Stimulated activated CD4-positive, alpha-beta T cell treated with anti-CD3 and anti-CD28 coated beads, TNF-alpha, amount 100 ng/mL, for 4 hours (primary cell): ENCODE measurements around the gene VPS29.
"Not testable (repeated sequence)": the region's sequence is repeated elsewhere in the genome, so short reads cannot be mapped to it uniquely, and the experiment has no call there.

Experiments used
- DNase-seq, 3 experiments: peaks; one replicate each; pipeline ENCODE4 v3.0.0-alpha.2; 2020; ENCODE audit warnings: low read depth in 3 of 3

VPS29 gene

DNA sequence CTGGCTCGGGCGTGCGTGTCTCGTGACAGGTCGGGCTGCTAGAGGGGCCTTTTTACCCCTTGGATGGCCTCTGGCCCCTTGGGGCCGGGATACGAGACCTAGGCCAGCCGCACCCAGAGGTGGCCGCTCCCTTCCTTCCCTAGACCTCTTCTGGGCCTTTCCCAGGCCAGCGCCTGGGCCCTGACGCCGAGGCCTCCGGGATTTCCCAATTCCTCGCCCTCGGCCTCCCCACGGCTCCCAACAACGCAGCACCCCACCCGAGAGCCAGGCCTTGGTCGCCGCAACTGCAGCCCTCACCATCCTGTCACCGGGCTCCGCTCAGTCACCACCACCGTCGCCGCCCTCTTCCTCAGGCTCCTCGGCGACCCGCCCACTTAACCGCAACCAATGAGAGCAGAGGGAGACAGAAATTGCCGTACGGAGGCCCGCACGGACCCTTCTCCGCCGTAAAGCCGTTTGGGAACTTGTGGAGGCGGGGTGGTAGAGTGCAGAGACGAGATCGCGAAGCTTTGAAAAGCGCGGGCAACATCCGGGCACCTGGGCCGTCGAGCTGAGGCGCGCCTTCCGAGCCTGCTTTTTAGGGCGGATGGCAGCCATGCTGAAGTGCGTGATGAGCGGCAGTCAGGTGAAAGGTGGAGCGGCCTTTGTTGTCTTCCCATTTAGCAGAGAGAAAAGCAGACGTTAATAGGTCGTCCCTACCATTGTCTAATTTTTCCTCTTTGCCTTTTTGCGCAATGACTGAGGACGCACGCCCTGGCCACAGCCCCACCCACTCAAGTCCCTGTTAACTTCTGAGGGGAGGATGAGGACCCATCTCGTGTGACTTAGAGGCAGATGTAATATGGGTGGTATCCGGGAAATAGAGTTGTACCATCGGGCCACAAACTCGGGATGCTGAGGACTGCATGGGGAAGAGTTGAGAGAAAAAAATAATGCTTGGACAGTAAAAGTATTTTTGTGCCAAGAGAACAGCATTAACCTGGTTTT lies at the start of gene VPS29, which contains the start of gene RAD9B:
Gene VPS29, minus strand, starts transcription at position 360 of the 987 bp plus-strand sequence. Its CDS starts 60 bp downstream, at position 300.
Gene RAD9B, plus strand, starts transcription at position 580 of the 987 bp plus-strand sequence. Its CDS starts 7 bp downstream, at position 587.
- DNase-seq = peak; percentile 92 to 97 (median 96)

DNA sequence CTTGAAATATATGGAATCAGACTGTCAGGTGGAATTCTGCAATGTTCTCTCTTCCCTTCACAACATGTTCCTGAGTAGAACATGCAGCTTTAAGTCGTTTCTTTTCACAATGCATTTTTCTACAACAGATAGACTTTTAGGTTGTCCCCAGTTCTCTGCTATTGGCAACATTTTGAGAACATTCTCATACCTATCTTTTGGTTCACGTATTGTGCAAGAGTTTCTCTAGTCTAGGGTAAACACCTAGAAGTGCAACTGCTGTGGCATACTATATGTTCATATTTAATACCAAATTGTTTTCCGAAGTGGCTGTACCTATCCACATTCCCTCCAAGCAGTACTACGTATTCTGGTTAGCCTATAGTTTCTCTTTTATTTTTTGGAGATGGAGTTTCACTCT lies 49.1 kb upstream of the VPS29 start:
- no peak for DNase-seq

DNA sequence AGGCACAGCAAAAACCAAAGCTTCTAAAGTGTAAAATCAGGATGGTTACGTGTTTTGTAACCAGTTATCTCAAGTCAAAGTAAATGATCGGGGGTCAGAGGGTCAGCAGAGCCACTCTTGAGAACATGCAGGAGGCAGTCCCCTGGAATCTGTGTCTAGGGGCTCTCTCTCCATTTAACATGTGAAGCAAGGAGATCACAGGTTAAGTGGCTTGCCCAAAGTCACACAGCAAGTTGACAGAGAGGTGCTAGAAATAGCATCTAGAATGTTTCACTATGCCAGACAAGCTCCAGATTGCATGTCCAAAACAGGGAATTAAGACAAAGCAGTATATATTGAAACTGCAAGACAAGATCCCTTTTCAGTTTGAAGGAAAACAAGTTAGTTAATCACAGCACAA lies 47.8 kb upstream of the VPS29 start:
- no peak for DNase-seq

DNA sequence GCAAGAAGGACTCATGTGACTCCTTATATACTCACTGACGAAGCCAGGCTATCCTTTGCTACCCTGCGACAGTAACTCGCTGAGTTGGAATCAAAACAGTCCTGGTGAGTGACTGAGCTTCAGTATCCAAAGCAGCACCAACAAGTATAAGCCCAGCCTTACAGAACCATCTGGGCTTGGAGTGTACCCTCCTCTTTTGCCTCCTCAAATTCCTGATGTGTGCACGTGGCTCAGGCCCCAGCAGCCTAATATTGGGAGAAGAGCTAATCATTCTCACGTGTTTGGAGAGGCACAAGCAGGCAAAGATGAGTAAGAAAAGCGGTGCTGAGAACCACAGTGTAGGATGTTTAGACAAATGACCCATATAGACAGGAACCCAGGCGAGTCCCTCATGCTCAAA lies 46.8 kb upstream of the VPS29 start:
- no peak for DNase-seq

DNA sequence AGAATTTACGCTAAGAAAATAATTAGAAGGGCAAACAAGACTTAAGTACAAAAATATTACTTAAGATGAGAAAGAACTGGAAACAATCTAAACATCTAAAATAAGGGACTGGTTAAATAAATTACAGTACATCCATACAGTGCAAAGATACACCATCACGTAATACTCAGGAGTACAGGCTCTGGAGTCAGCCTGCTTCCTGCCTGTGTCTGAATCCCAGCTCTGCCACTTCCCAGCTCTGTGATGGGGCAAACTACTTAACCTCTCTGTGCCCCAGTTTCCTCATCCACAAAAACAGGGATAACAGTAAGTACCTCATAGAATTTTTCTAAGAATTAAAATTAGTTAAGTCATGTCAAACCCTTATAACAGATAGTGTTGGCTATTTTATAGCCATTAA lies 45.2 kb upstream of the VPS29 start:
- no peak for DNase-seq

DNA sequence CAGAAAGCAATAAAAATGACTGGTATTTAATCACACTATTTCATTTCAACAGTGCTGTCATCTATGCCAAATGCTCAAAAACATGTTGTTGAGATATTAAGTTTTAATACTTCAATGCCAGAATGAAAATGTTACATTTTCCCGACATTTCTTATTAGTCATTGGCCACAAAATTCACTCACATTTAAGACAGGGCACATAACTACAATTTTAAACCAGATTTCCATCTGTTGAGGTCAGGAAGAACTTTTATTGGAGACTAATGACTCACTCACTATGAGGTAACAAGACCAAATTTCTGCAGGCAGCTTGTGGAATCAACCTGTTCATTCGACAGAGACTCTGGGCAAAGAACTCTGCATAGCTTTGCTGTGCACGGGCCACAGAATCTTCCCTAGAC lies 44.4 kb upstream of the VPS29 start:
- no peak for DNase-seq

DNA sequence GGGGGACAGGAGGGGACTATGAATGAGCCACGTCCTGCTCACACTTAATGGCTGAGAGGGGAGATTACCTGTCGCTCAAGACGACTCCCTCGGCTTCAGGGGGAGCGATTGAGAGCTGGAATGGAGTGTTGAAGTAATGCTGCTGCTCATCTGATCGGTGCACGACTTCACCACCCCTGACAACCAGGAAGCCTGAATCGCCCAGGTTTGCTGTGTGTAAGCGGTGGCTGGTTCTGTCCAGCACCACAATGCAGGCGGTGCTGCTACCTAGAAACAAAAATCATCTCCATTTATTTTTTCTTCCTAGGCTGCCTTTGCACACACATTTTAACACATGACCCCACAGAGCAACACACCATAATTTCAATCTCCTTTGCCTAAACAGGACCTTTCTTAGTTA lies 43.9 kb upstream of the VPS29 start:
- DNase-seq = no peak

DNA sequence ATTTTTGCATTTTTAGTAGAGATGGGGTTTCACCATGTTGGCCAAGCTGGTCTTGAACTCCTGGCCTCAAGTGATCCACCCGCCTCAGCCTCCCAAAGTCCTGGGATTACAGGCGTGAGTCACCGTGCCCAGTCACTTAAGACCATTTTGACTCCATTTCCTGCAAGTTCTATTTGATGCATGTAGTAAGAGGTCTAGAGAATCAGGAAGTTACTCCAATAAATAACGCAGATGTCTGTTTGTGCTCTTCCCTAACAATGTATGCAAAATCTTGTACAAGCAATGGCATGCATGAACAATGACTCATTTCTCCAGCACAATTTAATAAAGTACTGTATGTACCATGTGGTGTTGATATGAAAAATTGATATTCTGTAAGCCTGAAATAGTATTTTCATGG lies 43.3 kb upstream of the VPS29 start:
- not testable (repeated sequence) for DNase-seq

DNA sequence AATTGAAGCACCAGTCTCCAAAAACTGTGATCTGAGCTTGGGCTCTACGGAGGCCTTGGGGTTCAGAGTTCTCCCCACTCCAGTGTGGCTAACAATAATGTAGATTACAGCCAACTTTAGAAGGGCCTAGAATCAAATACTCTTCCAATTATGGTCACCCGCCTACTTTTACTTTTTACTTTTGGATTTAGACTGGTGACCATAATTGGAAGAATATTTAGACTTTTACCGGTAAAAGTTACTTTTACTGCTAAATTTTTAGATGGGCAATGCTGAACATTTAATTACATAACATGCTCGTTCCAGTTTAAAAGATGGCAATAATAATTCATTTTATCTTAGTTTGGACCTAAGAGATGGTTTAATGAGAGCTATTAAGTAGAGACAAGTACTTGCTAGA lies 42.1 kb upstream of the VPS29 start:
- DNase-seq = no peak

DNA sequence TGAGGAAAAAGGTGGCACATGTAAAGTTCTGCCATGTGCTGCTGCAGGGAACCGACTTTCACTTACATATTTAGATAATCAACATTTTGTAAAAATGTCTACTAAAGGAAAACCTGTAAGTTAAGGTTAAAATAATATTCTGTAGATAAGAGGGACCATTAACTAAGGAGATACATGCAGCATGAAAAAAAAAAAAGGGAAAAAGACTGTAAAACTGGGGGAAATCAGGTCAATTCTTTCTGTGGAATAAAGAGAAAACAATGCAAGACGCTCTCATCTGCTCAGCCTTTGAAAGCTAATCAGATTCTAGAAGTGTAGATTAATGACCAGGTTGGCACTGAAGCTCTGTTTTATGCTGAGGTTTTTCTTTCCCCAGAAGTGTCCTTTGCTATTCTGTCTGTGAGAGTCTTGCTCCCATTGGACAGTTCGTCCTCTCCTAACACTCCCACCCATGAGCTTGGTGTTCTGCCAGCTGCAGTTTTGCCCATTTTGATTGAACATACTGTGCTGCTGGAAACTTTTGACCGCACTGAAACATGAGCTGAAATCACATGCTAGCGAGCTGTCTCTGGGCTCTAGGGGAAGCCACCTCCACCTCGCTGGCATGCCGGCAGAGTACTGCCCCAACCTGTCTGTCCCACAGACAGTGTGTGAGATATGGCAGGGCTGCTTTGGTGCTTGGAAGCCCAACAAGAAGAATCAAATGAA lies 41.5 kb upstream of the VPS29 start:
- DNase-seq = no peak

DNA sequence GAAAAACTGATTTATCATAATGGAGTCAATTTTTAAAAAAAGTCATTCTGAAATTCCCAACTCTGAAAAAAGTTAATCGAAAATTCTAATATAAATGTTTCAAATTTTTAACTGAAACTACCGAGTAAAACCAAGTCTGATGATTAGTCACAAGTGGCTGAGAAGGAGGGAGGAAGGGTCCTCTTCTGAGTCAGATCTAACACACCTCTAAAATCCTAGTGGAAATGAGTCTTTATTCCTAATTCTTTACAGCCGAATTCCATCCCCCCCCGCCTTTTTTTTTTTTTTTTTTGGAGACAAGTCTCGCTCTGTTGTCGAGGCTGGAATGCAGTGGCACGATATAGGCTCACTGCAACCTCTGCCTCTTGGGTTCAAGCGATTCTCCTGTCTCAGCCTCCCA lies 38.1 kb upstream of the VPS29 start:
- no peak for DNase-seq

DNA sequence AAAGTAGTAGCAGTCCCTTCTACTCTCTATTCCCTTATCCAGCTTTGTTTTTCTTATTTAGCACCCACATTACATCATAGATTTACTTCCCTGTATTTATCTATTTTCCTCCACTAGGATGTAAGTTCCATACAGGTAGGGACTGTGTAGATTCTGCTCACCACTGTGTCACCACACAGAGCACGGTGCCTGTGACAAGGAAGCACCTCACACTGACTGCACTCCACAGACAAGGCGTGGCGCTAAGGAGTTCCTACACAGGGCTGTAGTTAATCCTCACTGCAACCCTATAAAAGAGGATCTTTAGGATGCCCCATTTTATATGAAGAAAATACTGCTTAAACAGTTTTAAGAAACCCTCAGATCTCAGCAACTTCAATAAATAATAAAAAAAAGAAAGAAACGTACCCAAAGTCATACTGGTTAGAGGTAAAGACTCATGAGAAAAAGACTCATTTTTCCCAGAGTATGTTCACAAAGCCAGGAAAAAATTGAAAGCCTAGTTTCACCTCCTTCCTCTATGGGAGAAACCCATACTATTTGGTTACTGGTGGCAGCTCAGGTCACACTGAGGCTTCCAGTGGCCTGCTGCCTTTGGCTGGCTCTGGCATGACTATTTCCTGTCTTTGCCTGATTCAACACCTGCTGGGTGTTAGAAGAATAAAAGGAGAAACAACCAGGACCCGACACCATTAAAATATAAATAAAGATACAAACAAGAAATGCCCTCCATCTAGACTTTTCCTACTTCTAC lies 37.1 kb upstream of the VPS29 start:
- no peak for DNase-seq

DNA sequence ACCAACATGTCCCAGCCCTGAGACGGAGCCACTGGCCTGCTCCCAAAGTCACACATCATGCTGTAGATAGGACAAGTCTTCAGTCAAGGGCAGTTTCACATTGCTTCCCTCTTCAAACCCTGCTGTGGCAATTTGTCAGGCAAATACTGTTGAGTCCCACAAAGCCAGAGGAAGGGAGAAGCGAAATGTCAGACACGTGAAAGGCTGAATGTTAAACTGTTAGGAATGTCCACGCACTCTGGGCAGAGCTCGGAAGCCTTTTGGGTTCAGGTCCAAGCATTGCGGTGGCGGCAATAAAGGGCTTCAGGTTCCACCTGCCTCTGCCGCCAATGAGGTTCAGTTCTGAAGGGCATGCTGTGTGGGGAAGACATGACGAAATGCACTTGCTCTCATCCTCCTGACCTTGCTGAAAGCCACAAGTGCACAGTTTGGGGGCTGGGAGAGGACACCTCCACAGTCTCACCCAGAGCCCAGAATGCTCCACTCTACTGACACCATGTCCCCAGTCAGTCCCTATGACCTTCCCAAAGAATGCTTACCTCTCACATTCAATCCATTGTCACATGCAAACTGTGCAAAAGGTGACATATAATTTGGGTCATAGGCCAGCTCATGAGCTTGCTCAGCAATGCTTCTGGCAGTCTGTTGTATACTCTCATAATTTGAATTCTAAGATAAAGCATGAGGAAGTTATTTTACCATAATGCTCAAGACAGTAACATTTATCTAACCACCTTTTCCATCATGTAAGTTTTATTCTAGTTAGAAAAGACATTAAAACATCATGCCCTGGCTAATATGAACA lies 35.9 kb upstream of the VPS29 start:
- no peak for DNase-seq

DNA sequence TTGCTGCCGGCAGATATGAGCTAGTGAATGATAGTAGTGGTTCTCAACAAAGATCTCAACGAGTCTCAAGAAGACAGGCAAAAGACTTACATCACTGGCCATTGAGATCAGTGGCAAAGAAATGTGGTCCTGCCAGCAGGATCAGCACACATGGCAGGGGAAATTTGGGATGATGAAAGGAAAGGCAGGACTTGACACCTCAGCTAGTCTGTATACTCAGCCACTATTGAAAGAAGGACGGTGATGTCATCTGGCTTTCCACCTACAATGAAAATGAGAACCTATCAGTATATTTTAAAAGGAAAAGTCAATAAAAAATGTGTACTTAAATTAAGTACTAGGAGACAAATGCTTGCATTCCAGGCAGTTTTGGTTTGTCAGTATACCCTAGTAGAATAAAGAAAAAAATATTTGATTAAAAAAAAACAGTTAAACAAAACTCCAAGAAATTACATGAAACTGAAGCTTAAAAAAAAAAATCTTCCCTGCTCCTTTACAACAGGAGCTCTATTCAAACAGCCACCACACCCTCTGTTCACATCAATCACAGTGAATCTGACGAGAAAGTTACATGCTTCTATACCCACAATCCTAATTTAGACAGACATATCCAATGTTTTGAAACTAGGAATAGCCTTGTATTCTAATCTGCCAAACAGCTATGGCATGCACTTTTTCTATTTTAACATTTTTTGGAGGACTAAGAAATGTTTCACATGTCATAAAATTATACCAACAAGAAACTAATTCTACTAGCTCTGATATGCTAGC lies 35.1 kb upstream of the VPS29 start:
- no peak for DNase-seq

DNA sequence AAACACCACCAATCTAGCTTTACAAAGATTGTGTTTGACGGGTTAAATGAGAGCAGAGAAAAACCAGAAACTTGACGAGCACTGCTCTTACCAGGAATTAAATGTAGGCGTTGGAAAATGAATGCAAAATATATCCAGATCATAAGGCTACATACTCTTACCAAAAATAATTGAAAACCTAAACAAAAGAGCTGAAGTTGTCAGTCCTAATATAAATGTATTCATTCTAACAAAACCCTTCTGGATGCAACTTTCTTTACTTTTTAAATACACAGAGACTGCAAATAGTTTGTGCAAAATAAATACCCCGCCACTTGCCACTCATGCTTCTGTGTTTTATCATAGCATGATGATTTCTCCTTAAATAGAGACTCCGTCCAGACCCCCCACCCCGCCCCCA lies 32.9 kb upstream of the VPS29 start:
- DNase-seq = no peak

DNA sequence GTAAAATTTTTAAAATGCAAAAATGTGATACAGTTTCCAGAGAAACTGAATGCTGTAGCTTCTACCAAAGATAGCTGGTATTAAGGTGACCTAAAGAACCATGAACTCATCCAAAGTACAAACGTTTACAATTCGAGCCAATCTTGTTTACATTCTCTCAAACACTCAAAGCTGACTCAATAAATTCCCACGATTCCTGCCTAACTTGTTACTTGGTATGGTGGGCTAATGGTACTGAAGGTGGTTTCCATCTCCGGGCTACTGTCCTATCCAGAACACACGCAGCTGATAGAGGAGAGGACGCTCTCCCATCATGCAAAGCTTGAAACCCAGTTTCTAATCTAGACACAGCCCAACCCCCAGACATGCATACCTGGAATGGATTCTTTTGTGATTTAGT lies 31.7 kb upstream of the VPS29 start:
- DNase-seq = no peak

DNA sequence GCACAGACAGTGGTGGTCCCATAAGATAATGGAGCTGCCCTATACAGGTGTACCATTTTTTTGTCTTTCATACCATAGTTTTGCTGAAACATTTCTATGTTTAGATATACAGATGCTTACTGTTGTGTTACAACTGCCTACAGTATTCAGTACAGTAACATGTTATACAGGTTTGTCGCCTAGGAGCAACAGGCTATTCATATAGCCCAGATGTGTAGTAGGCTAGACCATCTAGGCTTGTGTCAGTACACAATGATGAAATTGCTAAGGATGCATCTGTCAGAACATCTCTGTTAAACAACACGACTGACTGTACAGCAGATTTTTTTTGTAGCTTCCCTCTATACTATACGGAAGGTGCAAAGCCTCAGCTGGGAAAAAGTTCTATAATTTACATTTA lies 30.7 kb upstream of the VPS29 start:
- DNase-seq = no peak

DNA sequence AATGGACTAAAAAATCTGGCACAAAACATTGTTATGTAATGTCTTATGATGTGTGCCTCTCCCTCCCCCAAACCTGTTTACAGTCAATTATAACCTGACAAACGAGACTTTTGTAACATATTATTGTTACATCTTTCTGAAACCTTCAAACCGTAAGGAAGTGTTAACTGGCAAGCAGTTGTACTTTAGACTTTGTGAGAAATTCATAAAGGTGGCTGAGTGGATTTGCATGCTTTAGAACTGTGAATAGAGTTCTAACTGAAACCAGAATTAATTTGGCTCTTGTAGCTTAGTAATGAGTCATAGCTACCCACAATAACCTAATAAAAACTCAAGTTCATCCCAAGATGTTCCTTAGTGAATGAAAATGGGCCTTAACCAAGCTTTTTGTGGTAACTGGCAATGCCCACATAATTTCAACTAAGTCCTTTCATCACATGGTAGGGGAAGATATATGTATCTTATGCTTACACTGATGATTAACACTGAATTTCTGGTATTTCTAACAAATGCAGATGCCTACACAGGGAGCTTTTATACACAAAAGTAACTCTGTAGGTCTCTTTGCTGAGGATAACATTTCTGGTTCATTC lies 29.9 kb upstream of the VPS29 start:
- no peak for DNase-seq

DNA sequence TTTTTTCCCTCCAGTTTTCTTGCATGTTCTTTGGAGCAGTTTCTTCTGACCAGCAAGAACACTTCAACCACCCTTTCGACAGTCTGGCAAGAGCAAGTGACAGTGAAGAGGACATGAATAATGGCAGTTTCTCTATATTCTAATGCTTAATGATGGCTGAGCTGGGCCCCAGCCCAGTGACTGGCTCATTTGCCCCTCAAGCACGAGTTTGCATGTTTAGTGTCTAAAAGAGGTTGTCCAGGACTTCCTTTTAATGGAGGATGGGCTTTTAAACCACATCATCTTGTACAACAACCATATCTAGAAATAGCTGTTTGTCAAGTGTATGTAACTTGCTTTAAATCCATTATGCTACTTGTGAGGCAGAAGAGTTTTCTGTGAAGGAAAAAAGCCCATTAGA lies 28.6 kb upstream of the VPS29 start:
- no peak for DNase-seq

DNA sequence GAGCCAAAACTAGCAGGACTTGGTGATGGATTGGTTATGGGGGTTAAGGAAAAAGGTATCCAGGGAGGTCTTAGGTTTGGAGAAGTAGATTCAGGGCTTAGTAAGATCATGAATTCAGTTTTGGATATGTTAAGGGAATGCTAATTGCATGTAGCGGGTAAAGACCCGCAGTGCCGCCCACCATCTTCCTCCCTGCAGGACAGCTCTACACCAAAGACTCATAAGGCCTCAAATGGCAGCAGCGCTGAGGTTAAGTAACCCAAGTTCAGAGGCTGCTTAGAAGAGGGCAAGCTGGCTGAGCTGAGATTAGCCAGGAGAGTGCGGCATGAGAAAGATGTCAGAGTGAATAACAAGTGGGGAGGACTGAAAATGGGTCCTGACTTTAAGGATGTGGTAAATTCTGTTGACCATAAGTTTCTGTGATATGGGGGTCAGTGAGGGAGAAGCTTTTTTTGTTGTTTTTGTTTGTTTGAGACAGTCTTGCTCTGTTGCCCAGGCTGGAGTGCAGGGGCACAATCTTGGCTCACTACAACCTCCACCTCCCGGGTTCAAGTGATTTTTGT lies 26.4 kb upstream of the VPS29 start:
- no peak for DNase-seq
